HG02885 (cell line): ENCODE measurements around the gene FLACC1.

Experiments
- ATAC-seq: cut with Tn5 transposase; IDR thresholded peaks from one replicate; pipeline ENCODE4 v1.9.1; 2021; ENCODE audit warnings: mild to moderate bottlenecking; ENCODE audit not compliant: unreplicated experiment, poor library complexity

The FLACC1 gene

DNA sequence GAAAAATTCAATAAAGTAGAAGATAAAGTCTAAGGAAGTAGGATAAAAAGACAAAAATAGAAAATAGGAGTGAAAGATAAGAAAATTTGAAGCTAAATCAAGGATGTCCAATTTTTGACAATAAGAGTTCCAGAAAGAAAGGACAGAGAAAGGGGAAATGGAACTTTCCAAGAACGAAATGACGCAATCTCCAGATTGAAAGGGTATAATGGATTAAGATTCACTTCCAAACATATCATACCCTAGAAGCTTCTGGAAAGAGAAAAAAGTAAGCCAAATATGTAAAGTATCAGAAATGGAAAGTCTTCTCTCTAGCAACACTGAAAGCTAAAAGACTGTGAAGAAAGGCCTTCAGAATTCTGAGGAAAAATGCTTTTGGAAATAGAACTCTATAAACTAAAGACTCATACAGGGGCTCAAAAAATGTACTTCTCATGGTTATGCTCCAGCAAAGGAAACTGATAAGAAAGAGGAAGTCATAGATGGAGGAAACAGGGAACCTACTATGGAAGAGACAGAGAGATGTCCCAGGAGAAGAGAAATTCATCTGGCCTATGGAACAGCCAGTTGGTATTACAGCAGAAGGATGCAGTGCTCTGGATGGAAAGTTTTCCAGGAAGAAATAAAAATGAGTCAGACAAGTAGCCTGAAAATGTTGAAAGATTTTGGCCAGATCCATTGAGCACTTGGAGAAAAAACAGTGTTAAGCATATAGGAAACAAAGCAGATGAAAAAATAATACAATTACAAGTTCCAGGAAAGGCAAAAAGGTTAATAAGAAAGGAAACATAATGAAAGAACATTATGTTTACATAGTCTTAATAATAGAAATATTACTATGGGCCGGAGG lies 76.7 kb downstream of the FLACC1 start:
- no peak for ATAC-seq

DNA sequence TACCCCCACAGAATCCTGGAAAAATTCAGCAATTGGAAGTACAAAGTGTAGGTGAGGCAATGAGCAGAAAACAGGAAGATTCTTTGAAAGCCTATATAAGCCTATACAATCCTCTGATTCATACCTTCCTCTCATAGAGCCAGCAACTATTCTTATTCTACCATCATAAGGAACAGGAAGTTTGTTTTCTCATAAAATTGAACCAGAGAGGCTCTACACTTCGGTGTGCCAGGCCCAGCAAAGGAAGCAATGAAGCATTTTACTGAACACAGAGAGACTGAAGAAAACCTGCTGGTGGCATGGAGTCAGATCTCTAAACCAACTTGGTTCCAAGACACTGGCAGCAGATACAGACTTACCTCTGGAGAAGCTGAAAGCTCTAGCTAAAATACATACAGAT lies 78.1 kb downstream of the FLACC1 start:
- no peak for ATAC-seq

DNA sequence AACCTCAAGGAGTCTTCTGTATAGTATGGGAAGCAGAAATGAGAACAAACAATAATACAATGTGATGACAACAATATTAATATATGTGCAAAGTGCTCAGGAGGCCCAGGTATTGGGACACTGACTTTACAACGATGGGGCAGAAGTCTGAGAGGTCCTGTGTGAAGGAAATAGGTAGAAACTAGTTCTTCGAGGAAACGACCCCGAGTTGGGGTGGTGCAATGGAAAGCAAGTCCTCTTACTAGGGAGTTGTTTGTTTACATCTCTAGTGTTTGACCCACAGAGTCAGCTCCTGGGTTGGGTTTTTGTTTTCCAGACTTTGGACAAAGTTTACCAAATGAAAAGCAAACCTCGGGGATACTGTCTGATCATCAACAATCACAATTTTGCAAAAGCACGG lies 80.6 kb downstream of the FLACC1 start:
- ATAC-seq, result no peak

DNA sequence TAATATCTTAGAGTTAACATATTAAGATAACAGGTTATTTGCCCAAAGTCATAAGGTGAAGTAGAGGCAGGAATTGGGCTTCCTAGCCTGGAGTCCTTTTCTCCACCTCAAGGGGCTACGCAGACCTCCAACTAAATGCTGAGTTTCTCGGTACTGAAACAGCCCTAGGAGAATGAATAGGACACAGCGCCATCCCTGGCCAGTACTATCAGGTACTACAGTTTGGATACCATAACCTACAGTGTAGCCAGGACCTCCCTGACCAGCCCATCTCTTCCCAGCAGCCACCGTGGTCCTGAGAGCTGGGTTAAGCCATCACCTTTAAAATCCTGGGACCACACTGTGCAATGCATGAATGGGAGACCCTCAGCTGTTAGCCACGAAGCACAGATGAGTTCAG lies 81.2 kb downstream of the FLACC1 start:
- ATAC-seq, result no peak

DNA sequence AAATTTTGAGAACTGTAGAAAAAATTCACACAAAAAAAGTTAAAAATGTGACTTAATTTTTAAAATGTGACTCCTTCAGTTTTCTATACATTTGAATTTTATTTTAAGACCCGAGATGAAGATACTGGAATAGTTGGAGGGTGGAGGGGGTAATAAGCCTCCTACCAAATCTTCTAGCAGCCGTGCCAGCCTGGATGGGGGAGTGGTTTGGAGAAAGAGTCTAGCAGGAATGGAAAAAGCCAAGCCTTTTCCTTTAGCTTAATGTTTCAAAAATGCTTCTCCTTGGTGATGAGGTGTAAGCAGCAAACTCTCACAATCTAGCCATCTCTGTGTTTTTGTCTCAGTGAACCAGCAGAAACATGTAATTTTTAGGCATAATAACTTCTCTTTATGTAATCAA lies 82.1 kb downstream of the FLACC1 start:
- ATAC-seq, result no peak

DNA sequence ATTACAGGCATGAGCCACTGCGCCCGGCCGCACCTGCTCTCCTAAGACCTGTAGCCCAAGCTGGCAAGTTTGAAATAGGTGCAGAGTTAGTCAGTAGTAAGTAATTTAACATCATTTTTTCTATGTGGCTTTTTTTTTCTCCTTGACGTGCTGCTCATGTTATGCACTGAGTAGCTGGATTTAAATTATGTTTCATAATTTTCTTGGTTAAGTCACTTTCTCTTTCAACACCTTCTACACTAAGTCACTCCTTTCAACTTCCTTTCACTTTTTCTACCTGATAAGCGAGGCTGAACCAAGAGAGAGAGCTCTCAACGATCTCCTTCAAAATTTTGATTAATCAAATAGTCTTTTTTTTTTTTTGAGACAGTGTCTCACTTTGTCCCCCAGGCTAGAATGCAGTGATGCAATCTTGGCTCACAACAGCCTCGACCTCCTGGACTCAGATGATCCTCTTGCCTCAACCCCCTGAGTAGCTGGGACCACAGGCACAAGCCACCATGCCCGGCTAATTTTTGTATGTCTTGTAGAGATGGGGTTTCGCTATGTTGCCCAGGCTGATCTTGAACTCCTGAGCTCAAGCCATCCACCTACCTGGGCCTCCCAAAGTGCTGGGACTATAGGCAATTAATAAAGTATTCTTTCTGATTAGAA lies 83.7 kb downstream of the FLACC1 start:
- ATAC-seq, result no peak

DNA sequence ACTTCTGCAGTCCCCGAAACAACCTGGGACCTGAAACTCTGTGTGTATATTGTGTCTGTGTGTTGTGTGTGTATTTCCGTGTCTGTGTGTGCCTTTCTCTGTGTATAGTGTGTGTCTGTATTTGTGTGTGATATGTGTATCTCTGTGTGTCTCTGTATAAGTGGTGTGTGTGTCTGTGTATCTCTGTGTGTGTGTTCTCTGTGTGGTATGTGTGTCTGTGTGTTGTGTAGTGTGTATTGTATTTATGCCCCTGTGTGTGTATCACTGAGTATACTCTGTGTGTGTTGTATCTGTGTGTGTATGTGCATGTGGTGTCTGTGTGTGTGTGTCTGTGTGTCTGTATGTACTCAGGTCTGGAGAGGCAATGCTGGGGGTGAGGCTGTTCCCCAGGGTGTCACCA lies 85.2 kb downstream of the FLACC1 start:
- ATAC-seq, result no peak

DNA sequence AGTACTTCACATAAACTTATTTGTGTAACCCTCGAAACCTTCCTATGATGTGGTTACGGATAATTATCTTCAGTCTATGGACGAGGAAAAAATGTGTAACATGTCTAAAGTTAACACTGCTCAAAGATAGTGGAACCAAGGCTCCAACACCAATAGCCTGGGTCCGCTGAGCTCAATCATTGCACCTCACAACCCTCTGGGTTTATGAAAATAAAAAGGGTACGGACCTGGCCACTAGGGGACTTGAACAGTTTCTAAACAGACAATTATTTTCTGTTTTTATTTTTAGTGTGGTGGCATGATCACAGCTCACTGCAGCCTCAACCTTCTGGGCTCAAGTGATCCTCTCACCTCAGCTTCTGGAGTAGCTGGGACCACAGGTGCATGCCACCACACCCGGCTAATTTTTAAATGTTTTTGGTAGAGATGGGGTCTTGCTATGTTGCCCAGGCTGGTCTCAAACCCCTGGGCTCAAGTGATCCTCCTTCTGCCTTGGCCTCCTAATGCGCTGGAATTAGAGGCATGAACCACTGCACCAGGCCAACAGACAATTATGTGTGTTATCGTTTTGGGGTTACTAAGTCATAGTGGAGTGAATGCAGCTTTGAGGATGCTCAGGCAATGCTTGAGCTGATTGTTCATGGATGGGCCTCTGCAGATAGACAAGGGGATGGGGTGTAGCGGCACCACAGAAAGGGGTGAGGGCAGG lies 86.7 kb downstream of the FLACC1 start:
- no peak for ATAC-seq

DNA sequence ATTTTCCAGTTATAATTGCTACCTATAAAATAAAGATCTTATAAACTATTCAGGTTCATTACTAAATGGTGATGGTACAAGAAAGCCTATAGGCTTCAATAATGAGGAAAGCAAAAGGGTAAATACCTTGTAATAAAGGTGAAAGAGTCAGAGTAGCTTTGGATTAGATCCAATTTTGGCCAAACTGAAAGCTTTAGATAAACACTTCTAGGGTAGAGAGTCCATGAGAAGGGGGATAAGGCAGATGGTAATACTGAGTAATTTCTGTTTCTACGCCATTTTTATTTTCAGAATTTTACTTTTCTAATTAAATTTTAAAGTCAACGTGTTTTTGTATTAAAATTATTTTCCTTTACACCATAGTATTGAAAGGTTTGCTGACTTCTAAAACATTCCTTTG lies 87.4 kb downstream of the FLACC1 start:
- no peak for ATAC-seq

DNA sequence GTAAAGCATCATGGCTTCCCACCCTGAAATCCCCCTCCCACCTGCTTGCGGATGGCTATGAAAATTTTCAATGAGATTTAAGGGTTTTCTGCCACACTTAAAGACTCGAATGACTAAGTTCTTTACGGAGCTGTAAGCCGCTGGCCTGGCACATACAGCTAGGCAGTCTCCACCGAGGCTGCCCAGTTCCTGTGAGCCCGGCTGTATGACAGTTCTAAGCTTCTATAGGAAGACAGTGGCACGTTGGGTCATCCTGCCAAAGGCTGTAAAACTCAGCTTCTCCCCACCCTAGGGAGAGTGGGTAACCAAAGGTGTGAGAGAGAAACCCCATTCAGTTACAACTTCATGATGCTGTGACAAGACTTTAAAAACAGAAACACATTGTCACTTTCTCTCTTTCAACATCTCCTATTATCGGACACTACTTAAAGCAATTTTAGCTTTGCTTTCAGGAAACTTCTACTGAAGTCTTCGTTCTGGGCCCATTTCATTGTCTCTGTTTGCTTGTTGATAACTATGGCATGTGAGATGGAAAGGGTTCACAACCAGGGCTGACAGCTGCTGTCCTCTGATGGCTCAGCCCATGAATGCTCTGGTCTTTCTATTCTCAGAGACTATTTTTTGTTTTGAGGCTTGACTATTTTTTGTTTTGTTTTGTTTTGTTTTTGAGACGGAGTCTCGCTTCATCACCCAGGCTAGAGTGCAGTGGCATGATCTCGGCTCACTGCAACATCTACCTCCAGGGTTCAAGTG lies 89.7 kb downstream of the FLACC1 start:
- ATAC-seq, result no peak

DNA sequence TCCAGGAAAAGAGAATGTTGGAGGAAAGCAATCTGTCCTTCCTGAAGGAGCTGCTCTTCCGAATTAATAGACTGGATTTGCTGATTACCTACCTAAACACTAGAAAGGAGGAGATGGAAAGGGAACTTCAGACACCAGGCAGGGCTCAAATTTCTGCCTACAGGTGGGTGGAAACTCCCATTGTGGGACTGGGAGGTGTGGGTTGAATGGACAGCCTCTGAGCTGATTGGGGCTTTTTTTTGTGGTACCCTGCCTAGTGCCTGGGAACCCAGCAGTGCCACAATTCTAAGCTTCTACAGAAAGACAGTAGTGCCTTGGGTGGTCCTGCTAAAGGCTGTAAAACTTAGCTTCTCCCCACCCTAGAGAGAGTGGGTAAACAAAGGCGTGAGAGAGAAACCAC lies 90.5 kb downstream of the FLACC1 start:
- ATAC-seq, result no peak

DNA sequence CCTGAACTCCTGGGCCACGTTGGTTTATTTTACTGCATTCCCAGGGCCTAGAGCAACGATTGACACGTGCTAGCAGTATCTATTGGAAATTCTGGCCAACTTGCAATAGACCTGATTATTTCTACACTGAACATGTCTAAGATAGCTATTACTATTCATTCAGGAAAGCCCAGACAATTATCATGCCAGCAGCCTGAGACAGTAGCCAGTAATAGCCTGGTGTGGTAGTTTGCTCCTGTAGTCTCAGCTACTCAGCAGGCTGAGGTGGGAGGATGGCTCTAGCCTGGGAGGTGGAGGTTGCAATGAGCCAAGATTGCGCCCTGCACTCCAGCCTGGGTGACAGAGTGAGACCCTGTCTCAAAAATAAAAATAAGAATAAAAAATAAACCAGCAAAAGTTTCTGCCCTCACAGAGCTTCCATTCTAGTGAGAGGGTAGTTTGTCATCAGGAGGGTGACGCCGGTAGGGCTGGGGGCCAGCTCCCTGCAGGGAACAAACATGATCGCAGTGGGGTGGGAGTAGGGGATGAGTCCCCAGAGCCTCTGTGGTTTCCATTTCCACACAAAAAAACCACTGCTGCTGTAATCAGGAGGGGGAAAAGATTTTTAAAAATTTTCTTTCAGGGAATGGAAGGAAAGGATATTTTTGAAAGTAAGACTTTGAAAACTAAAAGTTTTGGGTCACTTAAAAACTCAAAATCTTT lies 92.5 kb downstream of the FLACC1 start:
- ATAC-seq, result no peak

DNA sequence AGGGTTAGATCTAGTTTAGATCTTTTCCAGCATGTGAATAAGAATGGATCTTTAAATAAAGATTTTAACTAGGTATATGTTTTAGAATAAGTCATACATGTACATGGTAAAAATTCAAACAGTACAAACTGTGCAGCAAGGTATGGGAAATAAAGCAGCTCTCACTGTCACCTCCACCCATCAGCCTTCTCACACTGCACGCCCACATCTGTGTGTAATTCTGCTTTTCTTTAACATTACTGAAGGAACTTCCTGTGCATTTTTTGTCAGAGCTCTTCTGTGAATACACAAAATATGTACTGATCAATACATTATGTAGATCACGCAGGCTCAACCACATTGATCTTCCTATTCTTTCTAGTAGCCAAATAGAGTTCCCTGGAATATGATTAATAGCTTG lies 93.4 kb downstream of the FLACC1 start:
- no peak for ATAC-seq

DNA sequence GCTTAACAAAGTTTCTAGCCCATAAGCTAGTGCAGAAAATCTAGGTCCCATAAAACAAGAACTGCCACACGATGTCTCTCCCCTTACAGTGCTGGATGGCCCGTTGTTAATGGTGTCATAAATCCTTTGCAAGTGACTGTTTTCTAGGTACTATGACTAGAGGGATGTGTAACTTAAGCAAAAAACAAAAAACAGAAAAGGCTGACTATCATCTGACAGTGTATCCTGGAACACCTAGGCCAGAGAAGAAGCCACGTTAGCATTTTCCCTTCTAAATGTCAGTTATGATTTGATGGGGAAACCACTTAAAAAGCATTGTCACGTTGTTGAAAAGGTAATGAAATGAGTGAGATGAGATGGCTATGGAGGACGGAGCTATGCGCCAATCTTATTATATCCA lies 94.4 kb downstream of the FLACC1 start:
- no peak for ATAC-seq

DNA sequence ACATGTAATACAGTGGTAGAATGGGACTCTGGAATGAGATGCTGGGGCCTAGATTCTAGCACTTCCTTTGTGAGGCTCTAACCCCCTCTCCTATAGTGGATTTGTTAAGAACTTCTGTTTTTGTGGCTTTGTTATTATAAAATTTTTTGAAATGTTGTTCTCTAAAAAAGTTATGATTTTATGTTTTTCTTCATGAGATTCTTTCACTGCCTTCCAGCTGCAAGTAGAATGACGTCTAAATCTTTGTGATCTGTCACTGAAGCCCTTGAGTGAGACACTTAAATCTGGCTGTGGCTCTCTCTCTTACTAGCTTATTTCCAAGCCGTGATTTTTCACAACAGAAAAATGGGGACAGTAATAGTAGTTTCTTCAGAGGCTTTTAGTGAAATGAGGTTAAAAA lies 95.2 kb downstream of the FLACC1 start:
- ATAC-seq, result no peak

DNA sequence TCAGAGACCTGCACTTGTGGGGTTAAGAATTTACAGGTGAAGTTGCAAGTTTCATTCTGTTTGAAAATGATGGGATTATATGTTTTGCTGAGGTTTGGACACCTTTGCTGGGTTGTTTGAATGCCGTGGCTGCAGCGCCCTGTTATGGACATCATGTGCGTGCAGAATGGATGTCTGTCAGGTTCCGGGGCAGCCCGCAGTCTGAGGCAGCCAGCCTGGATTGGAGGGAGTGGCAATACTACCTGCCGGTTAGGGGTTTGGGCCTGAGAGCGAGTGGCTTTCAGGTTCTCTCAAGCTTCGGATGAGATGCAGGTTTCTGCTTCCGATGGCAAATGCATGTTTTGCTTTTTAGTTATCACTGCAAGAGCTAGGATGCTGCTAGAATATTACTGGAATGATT lies 95.7 kb downstream of the FLACC1 start:
- no peak for ATAC-seq

DNA sequence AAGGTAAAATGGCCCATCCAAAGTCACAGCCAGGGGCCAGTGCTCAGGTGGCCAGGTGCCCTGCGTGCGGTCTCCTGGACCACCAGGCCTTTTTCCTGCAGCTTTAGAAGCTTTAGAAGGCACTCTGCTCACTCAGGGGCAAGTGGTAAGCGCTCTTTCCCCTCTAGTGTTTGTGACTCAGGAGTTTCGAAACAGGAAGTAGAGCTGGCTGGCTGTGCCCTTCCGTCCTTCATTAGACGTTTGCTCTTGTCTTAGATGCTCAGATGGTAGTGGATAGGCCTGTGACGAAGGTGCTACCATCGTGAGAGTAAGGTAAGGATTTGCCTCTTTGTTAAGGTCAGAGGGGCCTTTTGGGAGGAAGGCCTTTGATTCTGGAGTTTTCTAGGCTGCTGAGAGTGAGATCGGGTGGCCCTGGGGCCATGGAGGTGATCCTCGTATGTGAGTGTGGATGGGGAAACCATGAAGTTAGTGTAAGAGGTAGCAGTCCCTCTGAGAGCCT lies 96.8 kb downstream of the FLACC1 start, which contains the start of gene CASP8:
Gene CASP8 (plus strand): TSS at position 235 of the 499 bp plus-strand sequence. CDS start 5,951 bp downstream, outside the sequence.
- no peak for ATAC-seq

DNA sequence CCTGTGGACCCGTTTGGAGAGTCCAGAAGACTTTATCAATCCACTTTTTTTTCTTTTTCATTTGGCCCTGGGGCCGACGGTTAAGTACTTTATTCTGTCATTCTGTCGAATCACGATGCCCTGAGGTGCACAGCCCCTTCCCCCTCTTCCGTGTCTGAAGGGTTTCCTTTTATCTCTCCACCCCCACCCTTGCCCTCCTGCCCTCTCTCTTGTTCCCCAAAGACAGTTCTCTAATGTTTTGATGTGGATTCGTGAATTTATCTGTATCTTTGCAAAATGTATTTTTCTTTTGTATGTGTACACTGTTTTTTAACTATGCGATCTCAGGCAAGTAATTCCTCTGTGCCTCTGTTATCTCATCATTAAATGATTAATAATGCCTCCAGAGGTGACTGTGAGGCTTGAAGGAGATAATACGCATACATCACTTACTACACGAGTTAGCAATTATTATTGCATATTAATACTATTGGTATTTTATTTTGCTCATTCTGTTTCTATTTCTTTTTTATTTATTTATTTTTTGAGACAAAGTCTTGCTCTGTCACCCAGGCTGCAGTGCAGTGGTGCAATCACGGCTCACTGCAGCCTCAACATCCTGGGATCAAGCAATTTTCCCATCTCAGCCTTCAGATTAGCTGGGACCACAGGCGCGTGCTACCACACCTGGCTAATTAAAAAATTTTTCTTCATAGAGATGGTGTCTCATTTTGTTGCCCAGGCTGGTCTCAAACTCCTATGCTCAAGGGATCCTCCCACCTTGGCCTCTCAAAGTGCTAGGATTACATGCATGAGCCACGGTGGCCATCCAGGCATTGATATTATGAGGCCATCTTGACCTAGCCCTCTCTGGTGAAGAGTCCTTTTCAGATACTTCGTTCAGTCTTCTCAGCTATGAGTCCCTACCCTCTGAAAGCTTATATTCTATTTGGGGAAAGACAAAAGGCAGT lies 98.2 kb downstream of the FLACC1 start:
- ATAC-seq, result peak; percentile 5
